ENCODE data around the gene HNRNPH2.

HNRNPH2 gene

DNA sequence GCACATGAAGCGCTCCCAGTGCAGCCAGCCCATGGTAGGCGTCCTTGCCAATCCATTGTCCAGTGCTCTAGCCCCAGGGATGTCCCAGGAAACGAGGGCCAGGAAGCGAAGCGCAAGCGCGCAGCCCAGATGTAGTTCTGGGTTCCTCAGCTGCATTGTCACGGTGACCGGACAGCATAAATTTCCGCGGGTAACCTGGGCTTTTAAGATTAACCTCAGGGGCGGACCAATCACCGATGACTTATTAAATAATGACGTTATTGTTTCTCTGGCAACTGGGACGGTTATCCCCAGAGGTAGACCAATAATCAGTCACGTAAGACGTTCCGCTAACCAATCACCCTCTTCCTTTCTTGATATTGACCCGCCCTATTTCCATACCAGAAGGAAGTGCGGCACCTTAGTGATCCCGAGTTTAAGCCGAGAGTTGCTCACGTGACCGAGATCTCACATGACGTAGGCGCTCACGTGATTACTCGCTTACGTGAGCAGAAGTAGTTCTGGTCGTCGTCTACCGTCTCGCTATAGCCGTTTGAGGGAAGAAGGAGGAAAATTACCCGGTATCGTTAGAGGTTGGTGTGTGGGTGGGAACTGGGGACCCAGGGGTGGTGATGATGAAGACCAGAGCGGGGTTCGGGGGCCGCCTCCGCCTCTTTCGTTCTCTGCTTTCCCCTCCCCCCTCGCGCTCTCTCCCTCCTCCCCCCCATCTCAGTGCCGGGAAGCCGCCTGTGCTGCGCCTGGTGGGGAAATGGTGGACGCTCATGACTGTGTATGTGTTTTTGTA is at the start of gene HNRNPH2, which contains the start of gene GLA:
TSS of gene HNRNPH2 (plus strand) at position 475 of the 784 bp plus-strand sequence. CDS start 3,767 bp downstream, outside the sequence.
TSS of gene GLA (minus strand) at position 178 of the 784 bp plus-strand sequence. CDS start at position 156, 22 bp downstream.
- H3K4me3 ChIP-seq (ENCODE audit: low read length), result peak within 1 kb of the TSS; percentile 71
- H3K27ac ChIP-seq (ENCODE audit: low read depth, low read length), result peak within 1 kb of the TSS; percentile 94
- peaks cover 4% of the 10 kb centered on the region for H3K4me1 ChIP-seq (ENCODE audit: control insufficient read depth, insufficient read depth, low read length)
- peaks cover 3% of the 10 kb centered on the region for H3K36me3 ChIP-seq (ENCODE audit: control insufficient read depth, insufficient read depth, low read length)
- peak within 1 kb of the TSS; percentile 78 for H3K9ac ChIP-seq (ENCODE audit: low read length)
- no peaks in the 10 kb centered on the region for H3K27me3 ChIP-seq (ENCODE audit: control insufficient read depth, insufficient read depth, low read length)

- no peak overlapping the region for H3K4me3 ChIP-seq (ENCODE audit: low read length)
- no peaks in the 10 kb centered on the region for H3K36me3 ChIP-seq (ENCODE audit: control insufficient read depth, insufficient read depth, low read length)
- no peaks in the 10 kb centered on the region for H3K4me1 ChIP-seq (ENCODE audit: control insufficient read depth, insufficient read depth, low read length)
- no peak overlapping the region for H3K9ac ChIP-seq (ENCODE audit: low read length)
- peaks cover 4% of the 10 kb centered on the region for H3K27me3 ChIP-seq (ENCODE audit: control insufficient read depth, insufficient read depth, low read length)
- H3K27ac ChIP-seq (ENCODE audit: low read depth, low read length), result no peak overlapping the region
Measured at GRCh38 chrX:101359966-101360365, 48.1 kb upstream of the HNRNPH2 start.

DNA sequence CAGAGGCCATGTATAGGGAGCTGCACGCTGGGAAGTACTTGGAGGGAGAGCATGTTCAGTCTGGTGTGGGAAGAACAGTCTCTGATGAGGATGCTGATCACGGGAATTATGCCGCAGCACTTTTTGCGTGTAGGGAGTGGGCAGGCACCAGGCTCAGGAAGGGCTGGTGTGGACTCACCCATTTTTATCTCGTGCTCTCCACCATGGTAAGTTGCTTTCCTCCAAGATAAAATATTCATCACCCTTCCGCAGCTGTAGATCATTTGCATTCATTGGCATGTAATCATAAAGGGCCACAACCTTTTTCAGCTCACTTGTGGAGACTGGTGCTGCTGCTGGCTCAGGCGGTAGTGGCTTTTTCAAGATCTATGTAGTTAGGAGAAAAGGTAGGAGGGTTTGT is 47.6 kb upstream of the HNRNPH2 start:
- Histone ChIP-seq H3K4me1 (ENCODE audit: control insufficient read depth, insufficient read depth, low read length) (no peaks in the 10 kb centered on the region), H3K27ac (ENCODE audit: low read depth, low read length) (no peak overlapping the region), H3K4me3 (ENCODE audit: low read length) (no peak overlapping the region), H3K36me3 (ENCODE audit: control insufficient read depth, insufficient read depth, low read length) (no peaks in the 10 kb centered on the region), H3K9ac (ENCODE audit: low read length) (no peak overlapping the region), H3K27me3 (ENCODE audit: control insufficient read depth, insufficient read depth, low read length) (peaks cover 4% of the 10 kb centered on the region)

- Histone ChIP-seq H3K36me3 (ENCODE audit: control insufficient read depth, insufficient read depth, low read length) (no peaks in the 10 kb centered on the region), H3K27ac (ENCODE audit: low read depth, low read length) (no peak overlapping the region), H3K4me3 (ENCODE audit: low read length) (no peak overlapping the region), H3K9ac (ENCODE audit: low read length) (no peak overlapping the region), H3K27me3 (ENCODE audit: control insufficient read depth, insufficient read depth, low read length) (peaks cover 2% of the 10 kb centered on the region), H3K4me1 (ENCODE audit: control insufficient read depth, insufficient read depth, low read length) (no peaks in the 10 kb centered on the region)
Measured at GRCh38 chrX:101362116-101362515, 45.9 kb upstream of the HNRNPH2 start.

DNA sequence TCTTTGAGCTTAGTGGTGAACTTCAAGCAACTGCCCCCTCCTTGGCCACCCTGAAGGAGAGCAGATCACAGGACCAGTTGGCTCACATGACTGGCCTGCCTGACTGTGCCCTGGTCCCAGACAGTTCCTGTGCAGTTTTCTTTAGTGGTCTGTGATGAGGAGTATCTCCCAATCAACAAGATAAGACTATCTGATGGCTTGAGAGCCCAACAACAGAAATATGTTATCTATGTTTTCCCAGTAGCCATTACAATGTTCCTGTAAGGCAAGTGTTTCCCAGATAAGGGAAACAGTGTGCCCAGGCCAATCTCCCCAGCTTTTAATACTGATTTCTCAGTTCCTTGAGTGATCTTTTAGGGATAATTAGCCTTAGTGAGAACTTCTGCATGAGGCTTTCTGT is 45.3 kb upstream of the HNRNPH2 start:
- Histone ChIP-seq H3K36me3 (ENCODE audit: control insufficient read depth, insufficient read depth, low read length) (no peaks in the 10 kb centered on the region), H3K27me3 (ENCODE audit: control insufficient read depth, insufficient read depth, low read length) (peaks cover 2% of the 10 kb centered on the region), H3K4me1 (ENCODE audit: control insufficient read depth, insufficient read depth, low read length) (no peaks in the 10 kb centered on the region), H3K4me3 (ENCODE audit: low read length) (no peak overlapping the region), H3K9ac (ENCODE audit: low read length) (no peak overlapping the region), H3K27ac (ENCODE audit: low read depth, low read length) (no peak overlapping the region)

- no peaks in the 10 kb centered on the region for H3K4me1 ChIP-seq (ENCODE audit: control insufficient read depth, insufficient read depth, low read length)
- peaks cover 2% of the 10 kb centered on the region for H3K27me3 ChIP-seq (ENCODE audit: control insufficient read depth, insufficient read depth, low read length)
- no peaks in the 10 kb centered on the region for H3K36me3 ChIP-seq (ENCODE audit: control insufficient read depth, insufficient read depth, low read length)
- no peak overlapping the region for H3K27ac ChIP-seq (ENCODE audit: low read depth, low read length)
- H3K9ac ChIP-seq (ENCODE audit: low read length), result no peak overlapping the region
- H3K4me3 ChIP-seq (ENCODE audit: low read length), result no peak overlapping the region
Measured at GRCh38 chrX:101365301-101365795, 42.7 kb upstream of the HNRNPH2 start.

DNA sequence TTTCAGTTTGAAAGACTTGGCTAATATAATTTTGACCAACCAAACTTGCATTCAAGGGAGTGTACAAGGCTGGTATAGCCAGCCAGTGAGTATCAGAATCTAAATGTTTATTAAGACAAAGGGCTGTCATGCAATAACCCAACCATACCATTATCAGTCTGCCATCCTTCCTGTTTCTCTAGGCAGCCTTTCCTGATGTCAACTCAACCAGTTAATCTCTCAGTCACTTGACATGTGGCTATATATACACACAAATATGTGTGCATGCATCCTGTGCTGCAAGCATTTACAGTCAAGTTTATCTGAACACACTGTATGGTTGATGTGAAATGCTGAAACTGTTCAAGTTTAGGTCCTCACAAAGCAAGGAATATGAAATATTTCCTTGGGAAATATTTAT is 39.2 kb upstream of the HNRNPH2 start:
- Histone ChIP-seq H3K27ac (ENCODE audit: low read depth, low read length) (no peak overlapping the region), H3K9ac (ENCODE audit: low read length) (no peak overlapping the region), H3K4me3 (ENCODE audit: low read length) (no peak overlapping the region), H3K27me3 (ENCODE audit: control insufficient read depth, insufficient read depth, low read length) (no peaks in the 10 kb centered on the region), H3K36me3 (ENCODE audit: control insufficient read depth, insufficient read depth, low read length) (no peaks in the 10 kb centered on the region), H3K4me1 (ENCODE audit: control insufficient read depth, insufficient read depth, low read length) (no peaks in the 10 kb centered on the region)

- Histone ChIP-seq H3K4me3 (ENCODE audit: low read length) (no peak overlapping the region), H3K4me1 (ENCODE audit: control insufficient read depth, insufficient read depth, low read length) (no peaks in the 10 kb centered on the region), H3K27me3 (ENCODE audit: control insufficient read depth, insufficient read depth, low read length) (no peaks in the 10 kb centered on the region), H3K27ac (ENCODE audit: low read depth, low read length) (no peak overlapping the region), H3K36me3 (ENCODE audit: control insufficient read depth, insufficient read depth, low read length) (no peaks in the 10 kb centered on the region), H3K9ac (ENCODE audit: low read length) (no peak overlapping the region)
Measured at GRCh38 chrX:101369687-101370086, 38.3 kb upstream of the HNRNPH2 start.

DNA sequence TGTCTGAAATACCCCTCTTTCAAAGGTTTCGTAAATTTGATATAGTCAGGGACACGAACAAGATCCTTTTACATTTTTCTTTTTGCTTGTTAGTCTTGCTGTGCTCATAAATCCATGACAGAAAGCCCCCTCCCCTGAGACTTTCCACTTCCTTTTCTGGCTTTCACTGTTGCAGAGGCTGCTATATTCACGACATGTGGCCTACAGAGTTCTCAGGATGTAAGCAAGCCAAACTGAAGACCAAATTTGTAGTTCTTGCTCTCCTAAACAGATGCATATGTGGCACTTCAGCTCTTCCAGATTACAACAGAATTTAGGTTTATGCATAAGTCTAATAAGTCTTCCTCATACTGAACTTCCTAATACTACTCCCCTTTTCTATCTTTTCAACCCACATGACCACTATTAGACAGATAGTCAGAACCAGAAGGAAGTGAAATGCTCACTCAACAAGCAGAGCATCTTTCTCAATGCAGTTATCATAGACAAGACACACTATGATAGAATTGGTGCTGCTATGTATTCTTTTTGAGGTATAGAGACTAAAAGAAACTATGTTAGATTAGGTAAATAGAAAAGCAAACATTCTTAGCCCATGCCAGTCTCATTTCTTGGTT is 37.0 kb upstream of the HNRNPH2 start:
- H3K27me3 ChIP-seq (ENCODE audit: control insufficient read depth, insufficient read depth, low read length), result no peaks in the 10 kb centered on the region
- no peak overlapping the region for H3K27ac ChIP-seq (ENCODE audit: low read depth, low read length)
- no peaks in the 10 kb centered on the region for H3K36me3 ChIP-seq (ENCODE audit: control insufficient read depth, insufficient read depth, low read length)
- no peaks in the 10 kb centered on the region for H3K4me1 ChIP-seq (ENCODE audit: control insufficient read depth, insufficient read depth, low read length)
- no peak overlapping the region for H3K9ac ChIP-seq (ENCODE audit: low read length)
- no peak overlapping the region for H3K4me3 ChIP-seq (ENCODE audit: low read length)

DNA sequence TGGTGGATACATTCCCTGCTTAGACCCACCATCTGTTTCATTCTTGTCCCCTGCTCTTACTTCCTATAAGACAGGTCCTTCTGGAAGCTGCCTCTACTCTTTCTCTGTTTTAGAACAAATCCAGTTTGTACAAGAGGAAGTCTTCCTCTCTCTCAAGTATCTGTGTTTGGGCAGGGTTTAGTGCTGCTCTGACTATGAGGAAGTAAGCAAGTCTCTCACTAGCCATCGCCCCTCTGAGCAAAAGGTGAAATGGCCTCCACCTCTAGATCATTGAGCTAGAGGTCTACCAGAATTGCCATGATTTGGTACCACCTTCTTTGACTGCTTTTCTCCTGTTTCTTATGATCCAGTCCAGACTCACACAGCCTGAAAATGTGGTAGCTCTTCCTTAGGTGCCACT is 30.5 kb upstream of the HNRNPH2 start:
- no peaks in the 10 kb centered on the region for H3K36me3 ChIP-seq (ENCODE audit: control insufficient read depth, insufficient read depth, low read length)
- H3K9ac ChIP-seq (ENCODE audit: low read length), result no peak overlapping the region
- H3K27ac ChIP-seq (ENCODE audit: low read depth, low read length), result no peak overlapping the region
- no peaks in the 10 kb centered on the region for H3K4me1 ChIP-seq (ENCODE audit: control insufficient read depth, insufficient read depth, low read length)
- peaks cover 3% of the 10 kb centered on the region for H3K27me3 ChIP-seq (ENCODE audit: control insufficient read depth, insufficient read depth, low read length)
- no peak overlapping the region for H3K4me3 ChIP-seq (ENCODE audit: low read length)

GRCh38 chrX:101383679-101384205 is 24.3 kb upstream of the HNRNPH2 start:
- Histone ChIP-seq H3K27ac (ENCODE audit: low read depth, low read length) (no peak overlapping the region), H3K27me3 (ENCODE audit: control insufficient read depth, insufficient read depth, low read length) (no peaks in the 10 kb centered on the region), H3K9ac (ENCODE audit: low read length) (no peak overlapping the region), H3K36me3 (ENCODE audit: control insufficient read depth, insufficient read depth, low read length) (no peaks in the 10 kb centered on the region), H3K4me3 (ENCODE audit: low read length) (no peak overlapping the region), H3K4me1 (ENCODE audit: control insufficient read depth, insufficient read depth, low read length) (no peaks in the 10 kb centered on the region)

- Histone ChIP-seq H3K36me3 (ENCODE audit: control insufficient read depth, insufficient read depth, low read length) (no peaks in the 10 kb centered on the region), H3K27me3 (ENCODE audit: control insufficient read depth, insufficient read depth, low read length) (no peaks in the 10 kb centered on the region), H3K27ac (ENCODE audit: low read depth, low read length) (no peak overlapping the region), H3K4me3 (ENCODE audit: low read length) (peak overlapping the region; percentile 4), H3K9ac (ENCODE audit: low read length) (no peak overlapping the region), H3K4me1 (ENCODE audit: control insufficient read depth, insufficient read depth, low read length) (no peaks in the 10 kb centered on the region)
Measured at GRCh38 chrX:101385026-101385684, 22.9 kb upstream of the HNRNPH2 start.

Measured in rectal smooth muscle tissue (tissue), 1 donor.